Measurements from ENCODE around the gene RAD18.

GRCh38 chr3:8903191-8903590 lies 60.1 kb downstream of the RAD18 start:
- TF ChIP-seq CTCF (IDR thresholded peaks at IDR 0.05; ENCODE audit: low read depth, low read length, poor library complexity, severe bottlenecking), result no peak
- no peak for TF ChIP-seq EZH2phosphoT487 (IDR thresholded peaks at IDR 0.05; ENCODE audit: borderline replicate concordance, low read length)
